Measurements from ENCODE around the gene NAA20.

Gene NAA20

GRCh38 chr20:19990850-19991249 is 26.3 kb upstream of the NAA20 start:
- Histone ChIP-seq H3K9ac (ENCODE audit: low read depth in 1 of 2, low read length in 2 of 2) (no peak overlapping the region), H3K27me3 (ENCODE audit: control insufficient read depth in 2 of 2, insufficient read depth in 2 of 2, low read length in 2 of 2) (no peaks in the 10 kb centered on the region), H3K27ac (ENCODE audit: low read depth in 2 of 2, low read length in 2 of 2) (no peak overlapping the region), H3K4me1 (ENCODE audit: control insufficient read depth in 2 of 2, insufficient read depth in 2 of 2, low read length in 2 of 2) (peaks cover 6 to 9% of the 10 kb centered on the region in 2 donors), H3K36me3 (ENCODE audit: control insufficient read depth in 2 of 2, insufficient read depth in 2 of 2, low read length in 2 of 2) (peaks cover 21 to 31% of the 10 kb centered on the region in 2 donors), H3K4me3 (ENCODE audit: low read length in 2 of 2) (no peak overlapping the region), H3K9me3 (ENCODE audit: control insufficient read depth in 2 of 2, low read length in 2 of 2) (no peaks in the 10 kb centered on the region)

- Histone ChIP-seq H3K27ac (ENCODE audit: low read depth in 2 of 2, low read length in 2 of 2) (no peak overlapping the region), H3K4me3 (ENCODE audit: low read length in 2 of 2) (no peak overlapping the region), H3K9ac (ENCODE audit: low read depth in 1 of 2, low read length in 2 of 2) (no peak overlapping the region), H3K9me3 (ENCODE audit: control insufficient read depth in 2 of 2, low read length in 2 of 2) (no peaks in the 10 kb centered on the region), H3K4me1 (ENCODE audit: control insufficient read depth in 2 of 2, insufficient read depth in 2 of 2, low read length in 2 of 2) (peaks cover 6 to 9% of the 10 kb centered on the region in 2 donors), H3K27me3 (ENCODE audit: control insufficient read depth in 2 of 2, insufficient read depth in 2 of 2, low read length in 2 of 2) (no peaks in the 10 kb centered on the region), H3K36me3 (ENCODE audit: control insufficient read depth in 2 of 2, insufficient read depth in 2 of 2, low read length in 2 of 2) (peaks cover 21 to 34% of the 10 kb centered on the region in 2 donors)
Observed at GRCh38 chr20:19991308-19991707, 25.9 kb upstream of the NAA20 start.

- Histone ChIP-seq H3K4me1 (ENCODE audit: control insufficient read depth in 2 of 2, insufficient read depth in 2 of 2, low read length in 2 of 2) (peaks cover 6 to 9% of the 10 kb centered on the region in 2 donors), H3K36me3 (ENCODE audit: control insufficient read depth in 2 of 2, insufficient read depth in 2 of 2, low read length in 2 of 2) (peaks cover 25 to 39% of the 10 kb centered on the region in 2 donors), H3K4me3 (ENCODE audit: low read length in 2 of 2) (no peak overlapping the region), H3K27me3 (ENCODE audit: control insufficient read depth in 2 of 2, insufficient read depth in 2 of 2, low read length in 2 of 2) (no peaks in the 10 kb centered on the region), H3K9me3 (ENCODE audit: control insufficient read depth in 2 of 2, low read length in 2 of 2) (no peaks in the 10 kb centered on the region), H3K27ac (ENCODE audit: low read depth in 2 of 2, low read length in 2 of 2) (no peak overlapping the region), H3K9ac (ENCODE audit: low read depth in 1 of 2, low read length in 2 of 2) (no peak overlapping the region)
Observed at GRCh38 chr20:19991854-19992253, 25.3 kb upstream of the NAA20 start.

DNA sequence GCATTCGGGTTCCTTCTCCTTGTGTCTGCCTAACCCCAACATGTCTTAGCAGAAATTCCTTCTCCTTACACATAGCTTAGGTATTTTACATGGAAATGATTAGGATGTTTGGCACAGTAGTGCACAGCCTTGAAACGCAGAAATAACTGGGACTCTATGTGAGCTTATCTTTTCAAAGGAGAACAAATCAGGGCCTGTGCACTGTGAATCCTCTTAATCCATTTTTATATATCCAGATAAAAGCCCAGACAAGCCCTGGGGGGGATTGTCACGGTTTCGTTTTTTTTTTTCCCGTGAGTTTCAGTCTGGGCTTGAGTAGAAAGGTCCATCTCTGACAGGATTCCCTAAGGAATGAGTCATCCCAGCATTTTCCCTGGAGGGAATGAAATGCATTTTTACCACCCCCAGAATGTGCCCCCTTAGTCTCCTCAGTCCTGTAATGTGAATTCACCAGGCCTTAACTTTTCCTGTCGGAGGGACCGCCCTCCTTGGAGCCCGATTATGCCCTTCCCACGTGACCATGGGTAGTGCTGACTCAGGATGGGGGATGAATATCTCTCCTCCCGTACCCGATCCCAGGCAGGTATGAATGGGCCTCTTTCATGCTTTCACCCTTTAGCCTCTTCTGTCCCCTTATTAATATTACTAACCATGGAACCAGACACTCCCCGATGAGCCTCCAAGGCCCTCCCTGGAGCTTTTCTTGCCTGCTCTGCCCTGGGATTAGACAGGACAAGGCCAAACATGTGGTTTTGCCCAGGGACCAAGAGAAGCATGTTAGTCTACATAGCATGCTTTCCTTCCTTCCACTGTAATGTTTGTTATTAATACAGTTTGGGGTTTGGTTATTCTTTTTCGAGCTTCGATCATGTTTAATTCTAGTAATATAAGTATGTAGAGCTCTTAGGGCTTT is 23.9 kb upstream of the NAA20 start:
- H3K4me3 ChIP-seq (ENCODE audit: low read length in 2 of 2): no peak overlapping the region
- H3K36me3 ChIP-seq (ENCODE audit: control insufficient read depth in 2 of 2, insufficient read depth in 2 of 2, low read length in 2 of 2): peaks cover 32 to 42% of the 10 kb centered on the region in 2 donors
- no peaks in the 10 kb centered on the region for H3K27me3 ChIP-seq (ENCODE audit: control insufficient read depth in 2 of 2, insufficient read depth in 2 of 2, low read length in 2 of 2)
- H3K4me1 ChIP-seq (ENCODE audit: control insufficient read depth in 2 of 2, insufficient read depth in 2 of 2, low read length in 2 of 2): peaks cover 6 to 9% of the 10 kb centered on the region in 2 donors
- peak overlapping the region; percentile 32 to 42 for H3K27ac ChIP-seq (ENCODE audit: low read depth in 2 of 2, low read length in 2 of 2)
- H3K9me3 ChIP-seq (ENCODE audit: control insufficient read depth in 2 of 2, low read length in 2 of 2): no peaks in the 10 kb centered on the region
- H3K9ac ChIP-seq (ENCODE audit: low read depth in 1 of 2, low read length in 2 of 2): no peak overlapping the region

DNA sequence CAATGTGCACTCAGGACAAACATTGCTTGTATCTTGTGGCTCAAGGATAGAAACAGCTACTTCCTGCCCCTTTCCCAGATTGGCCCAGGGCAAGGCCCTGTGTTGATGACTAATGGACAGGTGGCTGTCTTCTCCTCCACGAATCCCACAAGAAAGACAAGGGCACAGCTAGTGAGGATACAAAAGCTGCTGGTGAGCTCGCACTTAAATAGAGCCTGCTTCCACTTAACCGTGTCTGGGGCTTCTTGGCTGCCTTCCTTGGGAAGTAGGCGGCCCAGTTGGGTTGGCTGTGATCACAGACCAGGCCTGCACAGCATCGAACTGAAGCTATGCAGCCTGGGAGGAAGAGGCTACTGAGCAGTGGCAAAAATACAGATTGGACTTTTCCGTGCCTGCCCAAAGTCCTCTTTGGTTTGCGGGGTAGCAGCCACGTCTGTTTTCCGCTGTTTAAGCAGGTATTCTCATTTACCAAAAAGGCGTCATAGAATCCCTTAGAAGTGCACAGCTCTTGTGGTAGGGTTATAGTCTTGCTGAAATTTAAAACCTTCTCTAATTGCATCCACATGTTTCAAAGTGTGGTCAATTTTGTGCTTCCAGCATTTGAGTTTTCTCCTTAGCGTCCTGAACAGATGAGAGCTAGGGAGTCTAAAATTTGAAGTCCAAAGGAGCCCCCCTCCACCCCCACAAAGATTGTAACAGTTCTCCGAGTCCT is 23.0 kb upstream of the NAA20 start:
- Histone ChIP-seq H3K27ac (ENCODE audit: low read depth in 2 of 2, low read length in 2 of 2) (peak overlapping the region; percentile 5 to 42), H3K4me3 (ENCODE audit: low read length in 2 of 2) (no peak overlapping the region), H3K36me3 (ENCODE audit: control insufficient read depth in 2 of 2, insufficient read depth in 2 of 2, low read length in 2 of 2) (peaks cover 40 to 49% of the 10 kb centered on the region in 2 donors), H3K9ac (ENCODE audit: low read depth in 1 of 2, low read length in 2 of 2) (no peak overlapping the region), H3K27me3 (ENCODE audit: control insufficient read depth in 2 of 2, insufficient read depth in 2 of 2, low read length in 2 of 2) (no peaks in the 10 kb centered on the region), H3K9me3 (ENCODE audit: control insufficient read depth in 2 of 2, low read length in 2 of 2) (no peaks in the 10 kb centered on the region), H3K4me1 (ENCODE audit: control insufficient read depth in 2 of 2, insufficient read depth in 2 of 2, low read length in 2 of 2) (peaks cover 6 to 9% of the 10 kb centered on the region in 2 donors)

DNA sequence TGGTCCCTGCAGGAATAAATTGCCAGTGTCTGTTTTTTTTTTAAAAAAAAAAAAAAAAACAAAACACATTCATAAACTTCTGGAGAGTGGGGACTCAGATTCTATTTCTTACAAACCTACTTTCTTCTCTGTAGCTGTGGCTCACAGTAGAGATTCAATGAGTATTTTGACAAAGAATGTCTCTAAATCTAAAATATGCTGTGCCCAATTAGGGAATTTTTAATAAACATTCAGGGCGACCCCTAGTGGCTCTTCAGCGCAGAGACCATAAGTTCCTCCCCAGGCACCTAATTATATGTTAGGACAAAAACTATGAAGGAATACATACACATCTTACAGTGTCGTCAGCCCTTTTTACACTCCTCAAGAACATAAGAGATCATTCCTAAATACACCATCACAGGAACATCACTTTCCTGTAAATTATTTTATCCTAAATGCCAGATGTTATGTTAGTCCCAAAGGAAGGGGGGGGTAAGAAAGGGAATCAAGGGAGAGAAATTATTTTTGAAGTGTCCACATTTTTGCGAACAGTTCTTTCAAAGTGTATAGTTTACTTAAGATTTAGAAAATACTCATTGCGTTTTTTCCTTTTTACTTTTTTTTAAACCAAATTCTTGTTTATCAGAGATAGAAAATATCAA is 21.8 kb upstream of the NAA20 start:
- Histone ChIP-seq H3K27ac (ENCODE audit: low read depth in 2 of 2, low read length in 2 of 2) (no peak overlapping the region), H3K36me3 (ENCODE audit: control insufficient read depth in 2 of 2, insufficient read depth in 2 of 2, low read length in 2 of 2) (peaks cover 46 to 53% of the 10 kb centered on the region in 2 donors), H3K27me3 (ENCODE audit: control insufficient read depth in 2 of 2, insufficient read depth in 2 of 2, low read length in 2 of 2) (no peaks in the 10 kb centered on the region), H3K9ac (ENCODE audit: low read depth in 1 of 2, low read length in 2 of 2) (no peak overlapping the region), H3K4me1 (ENCODE audit: control insufficient read depth in 2 of 2, insufficient read depth in 2 of 2, low read length in 2 of 2) (peaks cover 6 to 9% of the 10 kb centered on the region in 2 donors), H3K4me3 (ENCODE audit: low read length in 2 of 2) (no peak overlapping the region), H3K9me3 (ENCODE audit: control insufficient read depth in 2 of 2, low read length in 2 of 2) (no peaks in the 10 kb centered on the region)

- H3K36me3 ChIP-seq (ENCODE audit: control insufficient read depth in 2 of 2, insufficient read depth in 2 of 2, low read length in 2 of 2): peaks cover 50 to 56% of the 10 kb centered on the region in 2 donors
- no peaks in the 10 kb centered on the region for H3K27me3 ChIP-seq (ENCODE audit: control insufficient read depth in 2 of 2, insufficient read depth in 2 of 2, low read length in 2 of 2)
- no peak overlapping the region for H3K9ac ChIP-seq (ENCODE audit: low read depth in 1 of 2, low read length in 2 of 2)
- no peak overlapping the region for H3K4me3 ChIP-seq (ENCODE audit: low read length in 2 of 2)
- H3K9me3 ChIP-seq (ENCODE audit: control insufficient read depth in 2 of 2, low read length in 2 of 2): no peaks in the 10 kb centered on the region
- peaks cover 6 to 11% of the 10 kb centered on the region in 2 donors for H3K4me1 ChIP-seq (ENCODE audit: control insufficient read depth in 2 of 2, insufficient read depth in 2 of 2, low read length in 2 of 2)
- peak overlapping the region in 1 of 2 donors; percentile 11 for H3K27ac ChIP-seq (ENCODE audit: low read depth in 2 of 2, low read length in 2 of 2)
Observed at GRCh38 chr20:19996222-19996621, 20.9 kb upstream of the NAA20 start.

DNA sequence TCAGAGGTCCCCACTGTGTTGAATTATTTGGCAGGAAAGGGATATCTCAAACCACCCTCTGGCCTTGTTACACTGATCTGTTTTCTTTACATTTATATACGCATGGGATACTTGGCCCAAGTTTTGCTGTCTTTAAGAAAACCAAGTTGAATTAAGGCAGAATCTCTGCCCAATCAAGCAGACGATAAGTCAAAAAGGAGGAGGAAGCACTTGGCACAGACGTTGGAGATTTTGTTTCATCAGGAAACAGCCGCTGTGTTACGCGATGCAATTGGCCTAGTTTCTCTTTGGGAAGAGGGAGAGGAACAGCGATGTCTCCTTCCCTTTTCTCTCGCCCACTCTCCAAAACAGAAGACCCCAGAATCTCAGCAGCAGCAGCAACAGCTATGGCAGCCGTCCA is 20.2 kb upstream of the NAA20 start:
- H3K4me3 ChIP-seq (ENCODE audit: low read length in 2 of 2): no peak overlapping the region
- peaks cover 50 to 60% of the 10 kb centered on the region in 2 donors for H3K36me3 ChIP-seq (ENCODE audit: control insufficient read depth in 2 of 2, insufficient read depth in 2 of 2, low read length in 2 of 2)
- H3K4me1 ChIP-seq (ENCODE audit: control insufficient read depth in 2 of 2, insufficient read depth in 2 of 2, low read length in 2 of 2): peaks cover 6 to 11% of the 10 kb centered on the region in 2 donors
- no peaks in the 10 kb centered on the region for H3K27me3 ChIP-seq (ENCODE audit: control insufficient read depth in 2 of 2, insufficient read depth in 2 of 2, low read length in 2 of 2)
- H3K27ac ChIP-seq (ENCODE audit: low read depth in 2 of 2, low read length in 2 of 2): peak overlapping the region in 1 of 2 donors; percentile 11
- H3K9me3 ChIP-seq (ENCODE audit: control insufficient read depth in 2 of 2, low read length in 2 of 2): no peaks in the 10 kb centered on the region
- H3K9ac ChIP-seq (ENCODE audit: low read depth in 1 of 2, low read length in 2 of 2): no peak overlapping the region

- H3K9me3 ChIP-seq (ENCODE audit: control insufficient read depth in 2 of 2, low read length in 2 of 2): no peaks in the 10 kb centered on the region
- H3K27ac ChIP-seq (ENCODE audit: low read depth in 2 of 2, low read length in 2 of 2): peak overlapping the region in 1 of 2 donors; percentile 24
- no peak overlapping the region for H3K4me3 ChIP-seq (ENCODE audit: low read length in 2 of 2)
- H3K4me1 ChIP-seq (ENCODE audit: control insufficient read depth in 2 of 2, insufficient read depth in 2 of 2, low read length in 2 of 2): peaks cover 6 to 8% of the 10 kb centered on the region in 2 donors
- peaks cover 48 to 56% of the 10 kb centered on the region in 2 donors for H3K36me3 ChIP-seq (ENCODE audit: control insufficient read depth in 2 of 2, insufficient read depth in 2 of 2, low read length in 2 of 2)
- H3K9ac ChIP-seq (ENCODE audit: low read depth in 1 of 2, low read length in 2 of 2): no peak overlapping the region
- H3K27me3 ChIP-seq (ENCODE audit: control insufficient read depth in 2 of 2, insufficient read depth in 2 of 2, low read length in 2 of 2): no peaks in the 10 kb centered on the region
Observed at GRCh38 chr20:19998990-19999705, 18.0 kb upstream of the NAA20 start.

All from mucosa of rectum (tissue), 2 donors.